ENCODE measurements around the gene RPTOR.

Gene RPTOR

GRCh38 chr17:80935526-80935925 is 390.9 kb downstream of the RPTOR start:
- no peak overlapping the region for H3K4me3 ChIP-seq (ENCODE audit: low read depth, low read length)
- TF ChIP-seq, protein P1, sequence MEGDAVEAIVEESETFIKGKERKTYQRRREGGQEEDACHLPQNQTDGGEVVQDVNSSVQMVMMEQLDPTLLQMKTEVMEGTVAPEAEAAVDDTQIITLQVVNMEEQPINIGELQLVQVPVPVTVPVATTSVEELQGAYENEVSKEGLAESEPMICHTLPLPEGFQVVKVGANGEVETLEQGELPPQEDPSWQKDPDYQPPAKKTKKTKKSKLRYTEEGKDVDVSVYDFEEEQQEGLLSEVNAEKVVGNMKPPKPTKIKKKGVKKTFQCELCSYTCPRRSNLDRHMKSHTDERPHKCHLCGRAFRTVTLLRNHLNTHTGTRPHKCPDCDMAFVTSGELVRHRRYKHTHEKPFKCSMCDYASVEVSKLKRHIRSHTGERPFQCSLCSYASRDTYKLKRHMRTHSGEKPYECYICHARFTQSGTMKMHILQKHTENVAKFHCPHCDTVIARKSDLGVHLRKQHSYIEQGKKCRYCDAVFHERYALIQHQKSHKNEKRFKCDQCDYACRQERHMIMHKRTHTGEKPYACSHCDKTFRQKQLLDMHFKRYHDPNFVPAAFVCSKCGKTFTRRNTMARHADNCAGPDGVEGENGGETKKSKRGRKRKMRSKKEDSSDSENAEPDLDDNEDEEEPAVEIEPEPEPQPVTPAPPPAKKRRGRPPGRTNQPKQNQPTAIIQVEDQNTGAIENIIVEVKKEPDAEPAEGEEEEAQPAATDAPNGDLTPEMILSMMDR (IDR thresholded peaks at IDR 0.05) = no peak
- no peaks in the 10 kb centered on the region for H3K36me3 ChIP-seq (ENCODE audit: control insufficient read depth, insufficient read depth, low read length)
- no peaks in the 10 kb centered on the region for H3K79me2 ChIP-seq
- no peak overlapping the region for H3K4me2 ChIP-seq (ENCODE audit: low read length)
- H3K27ac ChIP-seq = no peak overlapping the region
- H3K27me3 ChIP-seq (ENCODE audit: control insufficient read depth, insufficient read depth, low read length) = no peaks in the 10 kb centered on the region
- no peaks in the 10 kb centered on the region for H3K9me3 ChIP-seq (ENCODE audit: control insufficient read depth, low read length)
- no peak overlapping the region for H2AFZ ChIP-seq
- no peaks in the 10 kb centered on the region for H3K4me1 ChIP-seq
- no peak overlapping the region for H3K9ac ChIP-seq

DNA sequence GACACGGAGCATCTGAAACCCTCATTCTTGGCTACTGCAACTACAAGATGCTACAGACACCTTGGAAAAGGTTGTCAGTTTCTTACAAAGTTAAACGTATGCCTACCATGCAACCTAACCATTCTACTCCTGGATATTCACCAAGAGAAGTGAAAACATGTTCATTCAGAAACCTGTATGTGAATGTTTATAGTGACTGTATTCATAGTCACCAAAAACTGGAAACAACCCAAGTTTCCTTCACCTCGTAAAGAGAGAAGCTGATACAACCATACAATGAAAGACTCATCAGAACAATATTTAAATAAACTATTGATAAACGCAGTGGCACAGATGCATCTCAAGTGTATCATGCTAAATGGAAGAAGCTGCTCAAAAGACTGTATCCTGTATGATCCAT is 391.6 kb downstream of the RPTOR start:
- Histone ChIP-seq H3K36me3 (ENCODE audit: control insufficient read depth, insufficient read depth, low read length) (no peaks in the 10 kb centered on the region), H2AFZ (no peak overlapping the region), H3K9ac (no peak overlapping the region), H3K27me3 (ENCODE audit: control insufficient read depth, insufficient read depth, low read length) (no peaks in the 10 kb centered on the region), H3K4me1 (no peaks in the 10 kb centered on the region), H3K4me3 (ENCODE audit: low read depth, low read length) (no peak overlapping the region), H3K9me3 (ENCODE audit: control insufficient read depth, low read length) (no peaks in the 10 kb centered on the region), H3K27ac (no peak overlapping the region), H3K4me2 (ENCODE audit: low read length) (no peak overlapping the region), H3K79me2 (no peaks in the 10 kb centered on the region)
- TF ChIP-seq, protein P1 (IDR thresholded peaks at IDR 0.05) = no peak

DNA sequence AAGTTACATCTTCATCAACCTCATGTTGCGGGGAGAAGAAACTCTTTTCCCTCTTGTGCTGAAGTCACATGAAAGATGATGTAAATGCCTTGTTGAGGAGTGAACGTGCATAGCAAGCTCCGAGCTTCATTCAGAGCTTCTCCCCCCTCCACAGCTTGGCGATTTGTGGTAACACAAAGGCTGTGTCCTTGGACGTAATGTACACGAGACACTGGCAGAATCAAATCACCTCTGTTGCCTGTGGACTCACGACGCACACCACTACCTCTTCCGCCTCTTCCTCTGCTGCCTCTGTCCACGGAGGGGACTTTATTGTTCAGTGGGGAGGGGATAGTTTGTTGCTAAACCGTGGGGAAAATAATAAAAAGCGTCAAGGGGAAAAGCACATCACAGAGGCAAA is 392.1 kb downstream of the RPTOR start:
- Histone ChIP-seq H3K36me3 (ENCODE audit: control insufficient read depth, insufficient read depth, low read length) (no peaks in the 10 kb centered on the region), H2AFZ (no peak overlapping the region), H3K79me2 (no peaks in the 10 kb centered on the region), H3K4me2 (ENCODE audit: low read length) (no peak overlapping the region), H3K9ac (no peak overlapping the region), H3K4me3 (ENCODE audit: low read depth, low read length) (no peak overlapping the region), H3K4me1 (no peaks in the 10 kb centered on the region), H3K27ac (no peak overlapping the region), H3K27me3 (ENCODE audit: control insufficient read depth, insufficient read depth, low read length) (no peaks in the 10 kb centered on the region), H3K9me3 (ENCODE audit: control insufficient read depth, low read length) (no peaks in the 10 kb centered on the region)
- TF ChIP-seq, protein P1 (IDR thresholded peaks at IDR 0.05) = no peak

- Histone ChIP-seq H3K4me3 (ENCODE audit: low read depth, low read length) (no peak overlapping the region), H3K27me3 (ENCODE audit: control insufficient read depth, insufficient read depth, low read length) (no peaks in the 10 kb centered on the region), H3K4me2 (ENCODE audit: low read length) (no peak overlapping the region), H3K9ac (no peak overlapping the region), H3K79me2 (no peaks in the 10 kb centered on the region), H3K36me3 (ENCODE audit: control insufficient read depth, insufficient read depth, low read length) (no peaks in the 10 kb centered on the region), H3K9me3 (ENCODE audit: control insufficient read depth, low read length) (no peaks in the 10 kb centered on the region), H3K27ac (no peak overlapping the region), H3K4me1 (no peaks in the 10 kb centered on the region), H2AFZ (no peak overlapping the region)
- TF ChIP-seq, protein P1 (IDR thresholded peaks at IDR 0.05) = no peak
Measured at GRCh38 chr17:80937462-80938381, 393.1 kb downstream of the RPTOR start.

- Histone ChIP-seq H3K27ac (no peak overlapping the region), H3K79me2 (no peaks in the 10 kb centered on the region), H3K9ac (no peak overlapping the region), H2AFZ (no peak overlapping the region), H3K4me3 (ENCODE audit: low read depth, low read length) (no peak overlapping the region), H3K4me1 (no peaks in the 10 kb centered on the region), H3K36me3 (ENCODE audit: control insufficient read depth, insufficient read depth, low read length) (no peaks in the 10 kb centered on the region), H3K9me3 (ENCODE audit: control insufficient read depth, low read length) (no peaks in the 10 kb centered on the region), H3K4me2 (ENCODE audit: low read length) (no peak overlapping the region), H3K27me3 (ENCODE audit: control insufficient read depth, insufficient read depth, low read length) (no peaks in the 10 kb centered on the region)
- TF ChIP-seq, protein P1 (IDR thresholded peaks at IDR 0.05) = no peak
Measured at GRCh38 chr17:80938556-80938955, 393.9 kb downstream of the RPTOR start.

All from parathyroid adenoma (tissue), 2 donors.